ENCODE measurements around the gene KCNH3. TPM values are rescaled to one million over a fixed set of nuclear protein-coding genes. Genes with fewer than 3 reads are reported as not detected.

KCNH3 gene
- total and polyA plus RNA-seq, 2 of the 13 experiments (the other 11 are each of a cell fraction or from before 2014, with no cell fraction given), result 0.01 to 0.07 TPM

GRCh38 chr12:49552014-49552413, 13.2 kb downstream of the KCNH3 start:
- H3K36me3 ChIP-seq (replicated peaks in 1 of 2; ENCODE audit: control insufficient read depth in 1 of 2, insufficient read depth in 2 of 2, low read length in 2 of 2), result no peaks in the 10 kb centered on the region; a peak in 1 of 5 replicates
- DNase-seq (ENCODE audit: low spot score), result no peak
- 51% methylated on average over 5 of the region's 7 CpGs for WGBS (ENCODE audit: low lambda C conversion rate)
- no peak overlapping the region for H3K4me3 ChIP-seq (replicated peaks in 1 of 3; ENCODE audit: insufficient read depth in 1 of 3, low read depth in 2 of 3, low read length in 3 of 3)
- H2AFZ ChIP-seq (ENCODE audit: low read length), result no peak overlapping the region
- in situ Hi-C loops (cut with HindIII; ENCODE audit: extremely low pct_ligation_motif_present, low pct_unique_long_range_greater_than_20kb), result no loop called here
- BruUV-seq (replicated peaks), result no TSS peak
- TF ChIP-seq HNF4A (CRISPR knock-in tag; IDR thresholded peaks at IDR 0.05) (peak; percentile 17; the same call in 1 of the 2 replicates), MTA1 (CRISPR knock-in tag; IDR thresholded peaks at IDR 0.05; ENCODE audit: borderline replicate concordance) (0 out of 2 replicates have a peak, but pooled peaks have one; percentile 30), NCOA5 (CRISPR knock-in tag; IDR thresholded peaks at IDR 0.05) (no peak), ZKSCAN8 (CRISPR knock-in tag; IDR thresholded peaks at IDR 0.05; ENCODE audit: borderline replicate concordance) (no peak), HIC2 (CRISPR knock-in tag; IDR thresholded peaks at IDR 0.05; ENCODE audit: low read depth) (peak; percentile 49; the same call in 1 of the 2 replicates), MEIS2 (CRISPR knock-in tag; IDR thresholded peaks at IDR 0.05) (no peak), CEBPB (IDR thresholded peaks at IDR 0.05; ENCODE audit: borderline replicate concordance, low read depth, low read length) (peak; percentile 71; the same call in 1 of the 2 replicates), GATAD2A (CRISPR knock-in tag; IDR thresholded peaks at IDR 0.05) (0 out of 2 replicates have a peak, but pooled peaks have one; percentile 12), CEBPG (CRISPR knock-in tag; IDR thresholded peaks at IDR 0.05) (peak; percentile 48; the same call in 1 of the 2 replicates), MED8 (CRISPR knock-in tag; IDR thresholded peaks at IDR 0.05; ENCODE audit: insufficient replicate concordance) (no peak)
- TF ChIP-seq, protein P1, sequence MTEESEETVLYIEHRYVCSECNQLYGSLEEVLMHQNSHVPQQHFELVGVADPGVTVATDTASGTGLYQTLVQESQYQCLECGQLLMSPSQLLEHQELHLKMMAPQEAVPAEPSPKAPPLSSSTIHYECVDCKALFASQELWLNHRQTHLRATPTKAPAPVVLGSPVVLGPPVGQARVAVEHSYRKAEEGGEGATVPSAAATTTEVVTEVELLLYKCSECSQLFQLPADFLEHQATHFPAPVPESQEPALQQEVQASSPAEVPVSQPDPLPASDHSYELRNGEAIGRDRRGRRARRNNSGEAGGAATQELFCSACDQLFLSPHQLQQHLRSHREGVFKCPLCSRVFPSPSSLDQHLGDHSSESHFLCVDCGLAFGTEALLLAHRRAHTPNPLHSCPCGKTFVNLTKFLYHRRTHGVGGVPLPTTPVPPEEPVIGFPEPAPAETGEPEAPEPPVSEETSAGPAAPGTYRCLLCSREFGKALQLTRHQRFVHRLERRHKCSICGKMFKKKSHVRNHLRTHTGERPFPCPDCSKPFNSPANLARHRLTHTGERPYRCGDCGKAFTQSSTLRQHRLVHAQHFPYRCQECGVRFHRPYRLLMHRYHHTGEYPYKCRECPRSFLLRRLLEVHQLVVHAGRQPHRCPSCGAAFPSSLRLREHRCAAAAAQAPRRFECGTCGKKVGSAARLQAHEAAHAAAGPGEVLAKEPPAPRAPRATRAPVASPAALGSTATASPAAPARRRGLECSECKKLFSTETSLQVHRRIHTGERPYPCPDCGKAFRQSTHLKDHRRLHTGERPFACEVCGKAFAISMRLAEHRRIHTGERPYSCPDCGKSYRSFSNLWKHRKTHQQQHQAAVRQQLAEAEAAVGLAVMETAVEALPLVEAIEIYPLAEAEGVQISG (CRISPR knock-in tag; IDR thresholded peaks at IDR 0.05), result 0 out of 2 replicates have a peak, but pooled peaks have one; percentile 36
- H3K79me2 ChIP-seq (ENCODE audit: insufficient read depth, low read length), result no peaks in the 10 kb centered on the region
- H3K27ac ChIP-seq (ENCODE audit: extremely low read length, insufficient read depth, low read length), result no peak overlapping the region
- ChIA-PET CTCF (ENCODE audit: low intra/inter-chr PET ratio, low total read pairs) (no interaction called here), POLR2A (interaction anchor here (2.0 kb wide), 1 partner anchor 15 kb away, joined by 11 read pairs; the partner anchor contains the start of gene MCRS1)
- H3K9ac ChIP-seq (ENCODE audit: insufficient read depth, low read depth, low read length), result no peak overlapping the region
- ATAC-seq, result no peak
- H3K4me1 ChIP-seq (ENCODE audit: insufficient read depth, low read length), result peaks cover 57% of the 10 kb centered on the region
- H3K27me3 ChIP-seq (ENCODE audit: control insufficient read depth in 1 of 2, insufficient read depth in 2 of 2, low read length in 2 of 2), result 0 out of 5 replicates have a peak, but pooled peaks cover 0 to 1% of the 10 kb centered on the region in 2 experiments
- H3K9me3 ChIP-seq (ENCODE audit: low read length), result no peaks in the 10 kb centered on the region
- no peaks in the 10 kb centered on the region for H4K20me1 ChIP-seq (ENCODE audit: insufficient read depth, low read length)
- H3K4me2 ChIP-seq (ENCODE audit: low read depth, low read length), result no peak overlapping the region
- peak; percentile 32 for FAIRE-seq
- intact Hi-C loops (cut with micrococcal nuclease; ENCODE audit: unreplicated experiment), result no loop called here

Measured in HepG2 (cell line).